ENCODE data around the gene PDE8B.

The PDE8B gene

GRCh38 chr5:77431286-77431685 lies 220.8 kb downstream of the PDE8B start:
- CTCF ChIA-PET, result no interaction called here

GRCh38 chr5:77431719-77432118 lies 221.2 kb downstream of the PDE8B start:
- TF ChIP-seq, protein P1, sequence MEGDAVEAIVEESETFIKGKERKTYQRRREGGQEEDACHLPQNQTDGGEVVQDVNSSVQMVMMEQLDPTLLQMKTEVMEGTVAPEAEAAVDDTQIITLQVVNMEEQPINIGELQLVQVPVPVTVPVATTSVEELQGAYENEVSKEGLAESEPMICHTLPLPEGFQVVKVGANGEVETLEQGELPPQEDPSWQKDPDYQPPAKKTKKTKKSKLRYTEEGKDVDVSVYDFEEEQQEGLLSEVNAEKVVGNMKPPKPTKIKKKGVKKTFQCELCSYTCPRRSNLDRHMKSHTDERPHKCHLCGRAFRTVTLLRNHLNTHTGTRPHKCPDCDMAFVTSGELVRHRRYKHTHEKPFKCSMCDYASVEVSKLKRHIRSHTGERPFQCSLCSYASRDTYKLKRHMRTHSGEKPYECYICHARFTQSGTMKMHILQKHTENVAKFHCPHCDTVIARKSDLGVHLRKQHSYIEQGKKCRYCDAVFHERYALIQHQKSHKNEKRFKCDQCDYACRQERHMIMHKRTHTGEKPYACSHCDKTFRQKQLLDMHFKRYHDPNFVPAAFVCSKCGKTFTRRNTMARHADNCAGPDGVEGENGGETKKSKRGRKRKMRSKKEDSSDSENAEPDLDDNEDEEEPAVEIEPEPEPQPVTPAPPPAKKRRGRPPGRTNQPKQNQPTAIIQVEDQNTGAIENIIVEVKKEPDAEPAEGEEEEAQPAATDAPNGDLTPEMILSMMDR (IDR thresholded peaks at IDR 0.05; ENCODE audit: control extremely low read depth, extremely low read depth, low read depth, missing control alignments), result no peak
- DNase-seq (ENCODE audit: extremely low spot score), result no peak
- CTCF ChIA-PET, result interaction anchor here (1.9 kb wide), 2 partner anchors 9 to 14 kb away, joined by 5 to 6 read pairs; no protein-coding TSS in a partner anchor
- POLR2A ChIA-PET, result no interaction called here

More at GRCh38 chr5:77431286-77431685, 220.8 kb downstream of the PDE8B start:
- POLR2A ChIA-PET, result no interaction called here
- TF ChIP-seq, protein P1 (IDR thresholded peaks at IDR 0.05; ENCODE audit: control extremely low read depth, extremely low read depth, low read depth, missing control alignments), result no peak
- DNase-seq (ENCODE audit: extremely low spot score), result no peak

DNA sequence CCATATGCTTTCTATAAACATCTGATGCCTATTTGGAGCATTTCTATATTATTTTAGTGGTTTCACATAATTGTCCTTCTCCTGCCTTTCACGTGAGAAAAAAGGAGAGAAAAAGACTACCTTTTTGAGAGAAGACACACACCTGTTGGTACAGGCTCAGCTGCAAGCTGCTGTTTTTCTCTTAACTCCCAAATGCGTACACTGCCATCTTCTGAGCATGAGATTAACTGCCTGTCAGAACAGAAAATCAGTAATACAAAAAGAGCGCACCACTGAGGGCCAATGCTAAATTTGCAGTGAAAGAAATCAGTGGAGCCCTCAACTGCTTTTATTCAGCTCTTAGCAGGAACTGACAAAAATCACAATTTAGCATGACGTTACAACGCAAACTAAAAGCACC lies 226.7 kb downstream of the PDE8B start:
- ChIA-PET CTCF (interaction anchor here (0.7 to 3.0 kb wide), 7 partner anchors 10 to 293 kb away, joined by 3 to 12 read pairs (median 3); no protein-coding TSS in a partner anchor), POLR2A (no interaction called here)
- TF ChIP-seq, protein P1 (IDR thresholded peaks at IDR 0.05; ENCODE audit: control extremely low read depth, extremely low read depth, low read depth, missing control alignments), result peak; percentile 22
- DNase-seq (ENCODE audit: extremely low spot score), result no peak

DNA sequence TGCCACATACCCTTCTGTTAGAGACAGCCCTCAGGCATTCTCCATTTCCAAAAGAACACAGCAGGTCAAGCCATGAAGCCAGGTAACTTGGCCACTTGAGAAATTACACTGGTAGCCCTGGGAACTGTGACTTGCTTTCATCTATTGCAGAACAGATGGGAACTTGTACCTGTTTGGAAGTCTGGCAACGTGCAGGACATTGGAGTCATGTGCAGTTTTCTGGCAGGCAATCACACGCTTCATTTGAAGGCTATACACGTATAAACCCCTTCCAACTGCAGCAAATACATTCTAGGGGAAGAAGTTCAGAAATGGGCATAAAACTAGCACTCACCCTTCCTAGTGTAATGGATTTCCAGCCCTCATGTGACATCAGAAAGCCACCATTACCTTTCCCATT lies 227.6 kb downstream of the PDE8B start:
- TF ChIP-seq, protein P1 (IDR thresholded peaks at IDR 0.05; ENCODE audit: control extremely low read depth, extremely low read depth, low read depth, missing control alignments), result no peak
- CTCF ChIA-PET, result interaction anchor here (0.7 to 3.0 kb wide), 2 partner anchors 11 to 13 kb away, joined by 3 to 12 read pairs; no protein-coding TSS in a partner anchor
- no peak for DNase-seq (ENCODE audit: extremely low spot score)
- POLR2A ChIA-PET, result no interaction called here

DNA sequence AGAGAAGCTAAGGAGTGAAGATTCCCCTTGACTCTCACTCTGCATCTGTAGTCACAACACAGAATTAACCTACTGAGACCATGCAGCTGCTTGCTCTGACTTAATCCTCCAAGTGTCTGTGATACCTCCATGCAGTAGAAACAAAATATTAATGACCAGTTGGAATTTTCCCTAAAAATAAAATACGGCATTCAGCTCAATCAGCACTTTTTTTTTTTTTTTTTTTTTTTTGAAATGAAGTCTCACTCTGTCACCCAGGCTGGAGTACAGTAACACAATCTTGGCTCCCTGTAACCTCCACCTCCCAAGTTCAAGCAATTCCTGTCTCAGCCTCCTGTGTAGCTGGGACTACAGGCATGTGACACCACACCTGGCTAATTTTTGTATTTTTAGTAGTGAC lies 233.2 kb downstream of the PDE8B start:
- ChIA-PET POLR2A (no interaction called here), CTCF (no interaction called here)
- TF ChIP-seq, protein P1 (IDR thresholded peaks at IDR 0.05; ENCODE audit: control extremely low read depth, extremely low read depth, low read depth, missing control alignments), result no peak
- DNase-seq (ENCODE audit: extremely low spot score), result no peak

GRCh38 chr5:77444356-77444755 lies 233.9 kb downstream of the PDE8B start:
- ChIA-PET POLR2A (no interaction called here), CTCF (interaction anchor here (1.6 kb wide), 1 partner anchor 12 kb away, joined by 5 read pairs; no protein-coding TSS in a partner anchor)
- DNase-seq (ENCODE audit: extremely low spot score), result no peak
- TF ChIP-seq, protein P1 (IDR thresholded peaks at IDR 0.05; ENCODE audit: control extremely low read depth, extremely low read depth, low read depth, missing control alignments), result no peak

Measured in GM10248 (cell line).